Kasumi-1 (cell line): ENCODE data around the gene NR4A3.

Experiments used
- DNase-seq, 2 experiments: peaks; one replicate each; lab custom pipeline; 2025; lab: John Stamatoyannopoulos, UW

The NR4A3 gene

GRCh38 chr9:99878651-99879050 lies 57.0 kb downstream of the NR4A3 start:
- no peak for DNase-seq

- DNase-seq, result no peak
Measured at GRCh38 chr9:99881769-99882168, 60.1 kb downstream of the NR4A3 start.

- peak; percentile 40 to 41 for DNase-seq
Measured at GRCh38 chr9:99885747-99886146, 64.1 kb downstream of the NR4A3 start.

- DNase-seq, result no peak
Measured at GRCh38 chr9:99889120-99889519, 67.4 kb downstream of the NR4A3 start.

DNA sequence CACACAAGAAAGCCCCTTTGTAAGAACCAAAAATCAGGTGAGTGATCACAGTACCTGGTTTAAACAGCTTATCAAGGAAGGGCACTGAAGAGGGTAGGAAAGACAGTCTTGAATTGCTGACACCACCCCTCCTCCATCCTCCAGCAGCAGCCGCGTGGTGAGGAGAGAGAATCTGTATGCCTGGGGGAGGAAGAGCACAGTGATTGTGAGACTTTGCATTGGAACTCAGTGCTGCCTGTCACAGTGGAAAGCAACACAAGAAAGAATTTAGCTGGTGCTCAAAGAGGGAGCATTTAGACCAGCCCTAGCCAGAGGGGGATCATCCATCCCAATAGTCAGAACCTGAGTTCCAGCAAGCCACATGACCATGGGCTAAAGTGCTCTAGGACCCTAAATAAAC lies 73.1 kb downstream of the NR4A3 start:
- no peak for DNase-seq

DNA sequence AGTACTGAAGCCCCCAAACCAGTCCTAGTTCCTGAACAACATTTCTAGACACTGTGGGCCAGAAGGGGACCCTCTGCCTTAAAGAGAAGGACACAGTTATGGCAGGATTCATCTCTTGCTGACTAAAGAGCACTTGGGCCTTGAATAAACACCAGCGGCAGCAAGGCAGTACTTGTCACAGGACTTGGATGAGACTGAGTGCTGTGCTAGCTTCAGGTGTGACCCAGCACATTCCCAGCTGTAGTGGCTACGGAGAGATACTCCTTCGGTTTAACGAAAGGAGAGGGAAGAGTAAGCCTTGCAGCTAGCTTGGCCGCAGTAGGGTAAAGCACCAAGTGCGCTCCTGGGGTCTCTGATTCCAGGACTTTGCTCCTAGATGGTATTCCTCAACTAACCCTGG lies 73.8 kb downstream of the NR4A3 start:
- no peak for DNase-seq

DNA sequence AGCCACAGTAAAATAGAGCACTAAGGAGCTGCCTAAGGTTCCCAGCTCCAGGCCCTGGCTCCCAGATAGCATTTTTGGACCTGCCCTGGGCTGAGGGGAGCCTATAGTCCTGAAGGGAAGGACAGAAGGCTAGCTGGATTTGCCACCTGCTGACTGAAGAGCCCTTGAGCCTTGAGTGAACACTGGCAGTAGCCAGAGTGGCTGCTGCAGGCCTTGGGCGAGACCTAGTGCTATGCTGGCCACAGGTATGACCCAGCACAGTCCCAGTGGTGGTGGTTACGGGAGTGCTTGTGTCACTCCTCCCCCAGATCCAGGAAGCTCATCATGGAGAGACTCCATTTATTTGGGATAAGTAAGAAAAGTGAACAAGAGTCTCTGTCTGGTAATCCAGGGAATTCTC lies 74.4 kb downstream of the NR4A3 start:
- no peak for DNase-seq

DNA sequence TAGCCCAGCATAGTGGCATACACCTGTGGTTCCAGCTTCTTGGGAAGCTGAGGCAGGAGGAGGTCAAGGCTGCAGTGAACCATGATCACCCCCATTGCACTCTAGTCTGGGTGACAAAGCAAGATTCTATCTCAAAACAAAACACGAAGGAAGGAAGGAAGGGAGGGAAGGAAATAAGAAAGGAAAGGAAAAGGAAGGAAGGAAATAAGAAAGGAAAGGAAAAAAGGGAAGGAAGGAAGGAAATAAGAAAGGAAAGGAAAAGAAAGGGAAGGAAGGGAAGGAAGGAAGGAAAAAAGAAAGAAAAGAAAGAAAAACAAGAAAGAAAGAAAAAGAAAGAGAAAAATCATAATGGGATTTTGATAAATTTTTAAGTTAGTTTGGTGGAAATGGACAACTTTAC lies 81.7 kb downstream of the NR4A3 start:
- no peak for DNase-seq

DNA sequence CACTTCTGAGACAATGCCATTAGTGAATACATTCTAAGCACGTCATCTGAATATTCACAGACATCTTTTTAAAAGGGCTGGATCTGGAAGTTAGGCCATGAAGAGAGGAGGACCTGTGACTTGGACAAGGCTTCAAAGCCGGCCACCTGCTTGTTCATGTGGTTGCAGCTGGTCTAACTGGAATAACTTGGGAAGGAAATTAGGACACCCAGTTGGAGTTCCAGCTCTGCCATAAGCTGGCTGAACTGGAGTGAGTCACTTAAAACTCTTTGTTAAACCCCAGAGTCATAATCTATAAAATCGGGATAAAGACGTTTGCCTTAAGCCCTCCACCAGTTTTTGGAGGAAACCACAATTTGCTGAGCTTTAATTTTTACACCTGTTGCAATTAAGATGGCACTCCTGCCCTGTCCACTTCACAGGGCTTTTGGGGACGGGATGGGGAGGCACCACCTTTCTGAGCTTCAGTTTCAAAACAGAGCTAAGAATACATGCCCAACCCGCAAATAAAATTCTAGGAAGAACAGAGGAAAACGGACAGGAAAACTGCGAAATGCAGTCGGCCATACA lies 84.2 kb downstream of the NR4A3 start:
- DNase-seq, result peak in 1 of 2 experiments; percentile 4

DNA sequence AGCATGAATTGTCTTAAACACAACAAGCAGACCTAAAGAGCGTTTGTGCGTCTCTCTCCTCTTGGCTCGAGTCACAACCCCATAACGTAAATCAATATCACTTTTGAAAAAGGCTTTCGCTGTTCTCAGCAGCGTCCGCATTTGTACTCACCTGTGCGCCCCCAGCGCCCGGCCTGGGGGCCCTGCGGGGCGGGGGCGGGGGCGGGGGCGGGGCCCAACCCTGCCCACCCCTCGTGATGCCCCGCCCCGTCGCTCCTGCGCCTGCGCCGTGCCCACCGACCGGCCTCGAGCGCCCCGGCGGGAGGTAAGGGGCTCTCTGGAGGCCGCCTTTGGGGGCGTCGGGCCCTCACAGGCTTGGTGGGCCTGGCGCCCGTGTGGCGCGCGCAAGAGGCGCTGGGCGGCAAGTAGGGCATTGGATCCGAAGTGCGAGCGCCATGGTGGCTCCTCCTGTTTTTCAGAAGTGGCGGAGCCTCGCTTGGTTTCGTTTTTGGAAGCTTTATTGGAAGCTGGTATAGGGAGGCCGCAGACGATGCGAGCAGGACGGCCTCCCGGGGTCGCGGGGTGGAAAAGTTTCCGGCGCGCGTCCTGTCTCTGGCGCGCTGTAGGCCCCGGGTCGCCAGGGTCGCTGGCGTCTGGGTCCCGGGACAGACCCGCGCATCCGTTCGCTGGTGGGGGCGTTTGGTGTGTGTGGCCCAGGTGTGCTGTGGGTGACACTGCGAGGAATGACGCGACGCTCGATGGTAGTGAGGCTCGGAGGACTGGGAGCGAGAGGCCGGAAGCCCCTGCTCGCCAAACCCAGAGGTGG lies 84.9 kb downstream of the NR4A3 start, which contains the start of gene STX17:
STX17 (plus strand) TSS at position 252 of the 805 bp plus-strand sequence. CDS start 8,586 bp downstream, outside the sequence.
- peak; percentile 65 to 83 for DNase-seq

- DNase-seq, result peak in 1 of 2 experiments; percentile 63
Measured at GRCh38 chr9:99907208-99907532, 85.5 kb downstream of the NR4A3 start.

DNA sequence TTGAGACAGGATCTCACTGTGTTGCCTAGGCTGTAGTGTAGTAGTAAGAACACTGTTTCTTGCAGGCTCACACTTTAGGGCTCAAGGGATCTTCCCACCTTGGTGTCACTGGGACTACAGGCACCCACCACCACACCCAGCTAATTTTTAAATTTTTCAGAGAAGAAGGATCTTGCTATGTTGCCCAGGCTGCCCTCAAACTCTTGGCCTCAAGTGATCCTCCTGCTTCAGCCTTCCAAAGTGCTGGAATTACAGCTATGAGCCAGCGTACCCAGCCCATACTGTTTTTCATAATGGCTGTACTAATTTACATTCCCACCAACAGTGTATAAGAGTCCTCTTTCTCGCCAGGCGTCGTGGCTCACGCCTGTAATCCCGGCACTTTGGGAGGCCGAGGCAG lies 89.9 kb downstream of the NR4A3 start:
- no peak for DNase-seq
